Activated T-cell treated with anti-CD3 and anti-CD28 coated beads for 24 hours (primary cell): ENCODE data around the gene OAF.

ENCODE experiments used
- DNase-seq: peaks from one replicate; pipeline ENCODE4 v3.0.0-alpha.2; 2020; ENCODE audit warnings: low read depth

Gene OAF

GRCh38 chr11:120183701-120184141, 27.1 kb upstream of the OAF start:
- no peak for DNase-seq

GRCh38 chr11:120184371-120184945, 26.4 kb upstream of the OAF start:
- no peak for DNase-seq

GRCh38 chr11:120184946-120185705, 25.7 kb upstream of the OAF start:
- no peak for DNase-seq

- DNase-seq, result no peak
Measured at GRCh38 chr11:120185706-120186455, 25.0 kb upstream of the OAF start.

DNA sequence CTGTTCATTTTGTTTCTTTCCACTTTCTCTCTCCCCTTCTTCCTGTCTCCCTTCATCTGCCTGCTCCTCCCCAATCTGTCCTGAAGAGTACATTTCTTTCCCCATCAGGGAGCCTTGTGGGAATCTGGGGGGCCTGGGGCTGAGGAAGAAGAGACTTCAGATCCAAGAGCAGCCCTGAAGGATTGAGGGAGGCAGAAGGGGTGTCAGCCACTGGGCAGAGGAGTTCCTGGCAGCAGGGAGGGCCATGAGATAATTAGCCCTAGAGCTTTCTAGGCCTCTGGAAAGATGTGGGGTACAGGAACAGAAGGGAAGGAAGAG, 24.4 kb upstream of the OAF start:
- DNase-seq, result no peak

GRCh38 chr11:120186774-120187591, 23.8 kb upstream of the OAF start:
- no peak for DNase-seq

DNA sequence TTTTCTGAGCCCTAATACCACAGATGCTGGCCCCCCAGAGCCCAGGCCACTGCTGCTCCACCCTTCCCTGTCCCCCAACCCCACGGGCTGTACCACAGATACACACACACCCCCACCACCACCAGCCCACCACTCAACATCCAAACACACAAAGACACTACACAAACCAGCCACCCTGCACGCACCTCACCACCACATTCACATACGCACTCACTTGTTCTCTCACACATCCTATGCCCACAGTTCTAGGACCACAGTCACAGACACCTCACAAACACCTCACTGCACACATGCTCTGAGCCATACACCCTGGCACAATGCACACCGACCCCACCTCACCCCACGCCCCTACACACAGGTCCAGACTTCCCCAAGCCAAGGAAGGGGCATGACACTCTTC, 22.5 kb upstream of the OAF start:
- no peak for DNase-seq

GRCh38 chr11:120188811-120189455, 21.9 kb upstream of the OAF start:
- DNase-seq, result no peak

DNA sequence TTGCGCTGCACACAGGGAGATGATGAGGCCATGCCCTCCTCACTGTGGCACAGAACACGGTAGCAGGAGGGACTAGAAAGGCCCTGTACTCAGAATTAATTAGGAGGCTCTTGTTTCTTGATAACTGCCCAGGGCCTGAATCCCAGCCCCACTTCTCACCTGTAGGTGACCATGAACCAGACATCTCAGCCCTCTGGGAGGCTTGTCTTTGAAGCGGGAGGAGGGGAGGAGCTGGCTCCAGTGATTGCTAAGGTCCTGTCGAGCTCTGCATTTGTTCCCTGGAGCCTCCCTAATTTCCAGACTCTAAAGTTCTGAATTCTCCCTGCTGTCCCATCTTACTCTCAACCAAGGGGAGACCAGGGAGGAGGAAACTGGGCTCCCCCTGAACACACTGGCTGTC, 19.8 kb upstream of the OAF start:
- no peak for DNase-seq

GRCh38 chr11:120192831-120193625, 17.8 kb upstream of the OAF start:
- no peak for DNase-seq

DNA sequence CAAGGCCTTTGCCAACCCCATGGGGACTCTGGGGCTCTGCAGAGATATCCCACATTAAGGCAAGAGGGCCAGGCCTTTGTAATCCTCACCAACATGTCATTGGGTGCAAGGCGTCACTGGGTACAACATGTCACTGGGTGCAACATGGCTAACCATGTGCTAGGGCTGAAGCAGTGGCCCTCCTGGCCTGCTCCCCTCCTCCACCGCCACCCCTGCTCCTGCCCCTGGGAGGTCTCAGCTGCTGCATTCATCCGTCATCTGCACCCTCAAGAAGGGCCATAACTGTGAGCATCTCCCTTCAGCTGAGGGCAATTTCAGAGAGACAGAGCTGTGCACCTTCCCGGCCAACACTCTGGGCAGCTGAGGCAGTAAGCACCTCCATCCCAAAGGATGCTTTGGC, 16.7 kb upstream of the OAF start:
- no peak for DNase-seq

- DNase-seq, result no peak
Measured at GRCh38 chr11:120195601-120196320, 15.1 kb upstream of the OAF start.

GRCh38 chr11:120196826-120197225, 14.0 kb upstream of the OAF start:
- no peak for DNase-seq

GRCh38 chr11:120197251-120197891, 13.5 kb upstream of the OAF start:
- DNase-seq, result no peak

- no peak for DNase-seq
Measured at GRCh38 chr11:120197977-120198376, 12.9 kb upstream of the OAF start.

GRCh38 chr11:120198403-120198786, 12.4 kb upstream of the OAF start:
- DNase-seq, result no peak

DNA sequence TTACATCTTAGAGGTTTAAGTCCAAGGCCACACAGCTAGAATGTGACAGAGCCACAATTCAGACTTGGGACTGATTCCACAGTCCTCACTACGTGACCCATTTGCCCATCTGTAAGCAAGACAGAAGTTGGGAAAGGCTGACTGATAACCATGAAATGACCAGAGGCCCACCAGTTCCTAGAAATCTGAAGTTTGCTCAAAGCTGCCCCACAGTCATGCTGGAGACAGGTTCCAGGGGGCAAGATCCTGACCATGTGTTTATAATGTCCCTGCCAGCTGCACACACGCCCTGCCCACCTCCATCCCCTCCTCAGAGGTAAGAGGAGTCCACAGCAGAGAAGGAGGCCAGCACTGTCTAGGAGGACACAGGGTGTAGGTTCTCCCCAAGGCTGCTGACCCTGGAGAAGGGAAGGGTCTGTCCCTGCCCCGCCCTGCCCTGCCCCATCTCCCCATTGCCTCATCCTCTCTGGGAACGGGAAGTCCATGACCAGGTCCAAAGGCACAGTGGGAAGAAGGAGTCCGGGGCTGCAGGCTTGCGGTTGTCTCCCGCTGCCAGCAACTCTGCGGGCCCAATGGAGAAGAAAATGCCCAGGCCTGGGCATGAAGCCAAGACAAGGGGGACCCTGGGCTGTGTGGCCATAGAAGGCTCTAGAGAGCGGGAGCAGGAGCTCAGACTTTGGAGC, 11.9 kb upstream of the OAF start:
- no peak for DNase-seq

DNA sequence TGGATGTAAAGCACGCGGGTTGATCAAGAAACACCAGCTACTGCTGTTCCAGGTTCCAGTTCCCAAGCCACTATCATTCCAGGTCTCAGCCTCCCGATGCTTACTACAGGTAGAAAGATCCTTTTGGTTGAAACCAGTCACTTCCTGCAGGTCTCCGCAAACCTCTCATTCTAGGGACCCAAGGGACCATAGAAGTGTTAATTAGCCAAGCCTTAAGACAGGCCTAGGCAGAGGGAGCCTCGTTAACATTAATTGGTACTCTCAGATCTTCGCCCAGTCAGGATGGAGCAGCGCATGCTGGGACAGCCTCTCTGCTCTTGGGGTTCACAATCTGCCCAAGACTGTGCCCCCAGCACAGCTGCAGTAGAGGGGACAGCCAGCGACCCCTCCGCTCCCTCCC, 11.2 kb upstream of the OAF start:
- no peak for DNase-seq

DNA sequence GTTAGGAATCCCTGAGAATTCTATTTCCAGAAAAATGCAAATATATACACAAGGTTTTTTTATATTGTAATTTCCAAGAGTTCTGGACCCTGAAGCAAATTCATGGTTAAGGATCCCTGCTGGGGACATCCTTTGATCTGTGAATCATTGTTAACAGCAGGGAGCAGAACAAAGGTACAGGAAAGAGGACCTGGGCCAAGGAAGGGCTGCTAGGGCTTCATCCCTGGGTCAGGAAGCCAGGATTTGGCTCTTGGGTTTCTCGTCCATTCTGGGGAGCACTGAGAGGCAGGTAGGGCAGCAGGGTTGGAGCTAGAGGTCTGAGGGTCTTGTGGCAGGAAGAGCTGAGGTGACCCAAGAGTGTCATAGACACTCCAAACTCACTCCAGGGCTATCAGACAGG, 10.2 kb upstream of the OAF start:
- DNase-seq, result no peak
